Nephron (organoid): Measurements from ENCODE around the gene RND1.

ENCODE experiments used
- H3K27ac Mint-ChIP-seq, 3 experiments: 2 replicates each; pipeline ENCODE4 v1.8.0; 2020; ENCODE audit warnings: mixed read lengths in 3 of 3, mild to moderate bottlenecking in 2 of 3, moderate library complexity in 1 of 3
- H3K27me3 Mint-ChIP-seq: 2 replicates; pipeline ENCODE4 v1.8.0; 2021; ENCODE audit warnings: low read depth, mild to moderate bottlenecking, moderate library complexity, mixed read lengths
- H3K36me3 Mint-ChIP-seq: 2 replicates; pipeline ENCODE4 v1.8.0; 2020; ENCODE audit warnings: low read depth, mixed read lengths
- H3K4me1 Mint-ChIP-seq: 2 replicates; pipeline ENCODE4 v1.8.0; 2020; ENCODE audit warnings: mixed read lengths
- H3K4me3 Mint-ChIP-seq, 3 experiments: 2 replicates each; pipeline ENCODE4 v1.8.0; 2020; ENCODE audit warnings: mild to moderate bottlenecking in 3 of 3, mixed read lengths in 3 of 3, moderate library complexity in 2 of 3
- H3K9me3 Mint-ChIP-seq: 2 replicates; pipeline ENCODE4 v1.8.0; 2020; ENCODE audit warnings: mixed read lengths
- TF ChIP-seq, protein P1 (sequence below), 3 experiments: fragments of 200-600 bp; sonication (generic); IDR thresholded peaks; one replicate each; pipeline ENCODE4 v1.5.0; 2021; ENCODE audit warnings: antibody characterized with exemption in 3 of 3; ENCODE audit not compliant: unreplicated experiment in 3 of 3

Gene RND1

DNA sequence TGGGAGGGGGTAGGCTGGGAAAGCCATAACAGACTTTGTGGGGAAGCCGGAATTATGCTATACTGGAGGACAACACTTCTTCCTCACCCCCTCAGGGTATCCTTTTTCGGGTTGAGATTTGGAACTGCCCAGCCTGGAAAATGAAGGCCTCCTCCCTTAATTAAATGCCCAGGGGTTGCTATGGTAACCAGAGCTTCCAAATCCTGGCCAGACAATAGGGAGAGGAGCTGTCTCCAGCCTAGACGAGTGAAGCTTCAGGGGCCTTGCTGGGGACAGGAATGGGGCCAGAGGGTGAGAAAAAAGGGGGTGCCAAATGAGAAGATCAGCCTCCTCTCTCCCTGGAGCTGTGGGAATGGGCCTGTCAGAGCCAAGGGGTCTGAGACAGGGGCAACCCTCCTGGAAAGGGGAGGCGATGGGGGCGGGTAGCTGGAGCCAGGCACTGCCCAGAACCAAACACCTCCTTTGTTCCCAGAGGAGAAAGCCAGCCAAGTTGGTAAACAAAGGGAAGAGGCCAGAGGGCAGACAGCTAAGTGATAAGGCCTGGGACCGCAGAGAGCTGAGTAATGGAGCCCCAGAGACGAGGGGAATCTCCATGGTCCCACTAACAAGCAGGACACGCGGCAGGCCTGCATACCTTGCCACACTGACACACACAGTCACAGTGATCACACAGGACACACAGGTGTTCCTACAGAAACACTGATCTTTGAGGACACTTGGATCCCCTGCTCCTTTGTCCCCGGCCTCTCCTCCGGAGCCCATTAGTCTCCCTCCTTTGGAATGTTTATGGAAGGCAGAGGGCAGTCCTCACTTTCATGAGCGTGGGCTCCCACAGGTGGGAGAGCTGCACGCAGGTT, 17.9 kb upstream of the RND1 start:
- no peaks in the 10 kb centered on the region for H3K36me3 Mint-ChIP-seq
- peak overlapping the region; percentile 62 to 94 (median 80) for H3K27ac Mint-ChIP-seq
- H3K9me3 Mint-ChIP-seq = no peaks in the 10 kb centered on the region
- H3K4me1 Mint-ChIP-seq = peaks cover 33% of the 10 kb centered on the region
- peaks cover 6% of the 10 kb centered on the region for H3K27me3 Mint-ChIP-seq
- peak overlapping the region in 2 of 3 experiments; percentile 16 to 30 for H3K4me3 Mint-ChIP-seq
- TF ChIP-seq, protein P1, sequence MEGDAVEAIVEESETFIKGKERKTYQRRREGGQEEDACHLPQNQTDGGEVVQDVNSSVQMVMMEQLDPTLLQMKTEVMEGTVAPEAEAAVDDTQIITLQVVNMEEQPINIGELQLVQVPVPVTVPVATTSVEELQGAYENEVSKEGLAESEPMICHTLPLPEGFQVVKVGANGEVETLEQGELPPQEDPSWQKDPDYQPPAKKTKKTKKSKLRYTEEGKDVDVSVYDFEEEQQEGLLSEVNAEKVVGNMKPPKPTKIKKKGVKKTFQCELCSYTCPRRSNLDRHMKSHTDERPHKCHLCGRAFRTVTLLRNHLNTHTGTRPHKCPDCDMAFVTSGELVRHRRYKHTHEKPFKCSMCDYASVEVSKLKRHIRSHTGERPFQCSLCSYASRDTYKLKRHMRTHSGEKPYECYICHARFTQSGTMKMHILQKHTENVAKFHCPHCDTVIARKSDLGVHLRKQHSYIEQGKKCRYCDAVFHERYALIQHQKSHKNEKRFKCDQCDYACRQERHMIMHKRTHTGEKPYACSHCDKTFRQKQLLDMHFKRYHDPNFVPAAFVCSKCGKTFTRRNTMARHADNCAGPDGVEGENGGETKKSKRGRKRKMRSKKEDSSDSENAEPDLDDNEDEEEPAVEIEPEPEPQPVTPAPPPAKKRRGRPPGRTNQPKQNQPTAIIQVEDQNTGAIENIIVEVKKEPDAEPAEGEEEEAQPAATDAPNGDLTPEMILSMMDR (IDR thresholded peaks at IDR 0.05; ENCODE audit: unreplicated experiment in 3 of 3) = no peak

DNA sequence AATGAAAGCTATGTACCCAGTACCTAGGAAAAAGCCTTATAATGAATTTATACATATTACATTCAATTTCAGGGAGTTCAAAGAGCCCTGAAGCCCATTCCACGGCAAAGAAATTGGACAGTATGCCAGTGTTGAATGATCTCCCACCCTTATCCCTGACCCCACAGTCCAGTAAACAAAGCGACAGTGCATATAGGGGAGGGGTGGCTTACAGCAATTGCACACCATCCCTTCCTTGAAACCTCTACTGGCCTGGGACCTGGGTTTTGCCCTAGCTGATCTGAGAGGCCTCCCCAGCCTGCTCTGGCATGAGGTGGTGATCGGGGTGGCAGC, 17.3 kb upstream of the RND1 start:
- peak overlapping the region; percentile 62 to 94 (median 75) for H3K27ac Mint-ChIP-seq
- TF ChIP-seq, protein P1 (IDR thresholded peaks at IDR 0.05; ENCODE audit: unreplicated experiment in 3 of 3) = no peak
- no peaks in the 10 kb centered on the region for H3K36me3 Mint-ChIP-seq
- peaks cover 33% of the 10 kb centered on the region for H3K4me1 Mint-ChIP-seq
- peaks cover 11% of the 10 kb centered on the region for H3K27me3 Mint-ChIP-seq
- H3K9me3 Mint-ChIP-seq = no peaks in the 10 kb centered on the region
- H3K4me3 Mint-ChIP-seq = peak overlapping the region in 2 of 3 experiments; percentile 16 to 30

DNA sequence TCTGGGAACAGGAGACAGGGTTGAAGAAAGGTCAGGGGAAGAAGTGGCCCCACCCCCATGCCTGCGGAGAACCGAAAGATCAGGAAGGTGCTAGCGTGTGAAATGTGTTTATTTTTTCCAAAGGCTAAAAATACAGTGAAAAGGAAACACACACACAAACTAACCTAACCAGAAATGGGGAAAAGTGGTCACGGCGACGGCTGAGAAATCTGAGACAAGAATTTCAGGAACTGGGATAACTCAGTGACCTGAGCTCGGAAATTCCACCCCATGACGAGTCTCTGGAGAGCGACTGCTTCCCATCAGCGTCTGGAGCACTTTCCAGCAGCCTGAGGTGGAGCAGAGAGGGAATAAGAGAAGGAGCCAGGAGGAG, 16.6 kb upstream of the RND1 start:
- peak overlapping the region; percentile 53 to 64 (median 62) for H3K4me3 Mint-ChIP-seq
- H3K4me1 Mint-ChIP-seq = peaks cover 34% of the 10 kb centered on the region
- no peaks in the 10 kb centered on the region for H3K9me3 Mint-ChIP-seq
- H3K27me3 Mint-ChIP-seq = peaks cover 11% of the 10 kb centered on the region
- TF ChIP-seq, protein P1 (IDR thresholded peaks at IDR 0.05; ENCODE audit: unreplicated experiment in 3 of 3) = no peak
- peak overlapping the region; percentile 62 to 94 (median 92) for H3K27ac Mint-ChIP-seq
- H3K36me3 Mint-ChIP-seq = no peaks in the 10 kb centered on the region

DNA sequence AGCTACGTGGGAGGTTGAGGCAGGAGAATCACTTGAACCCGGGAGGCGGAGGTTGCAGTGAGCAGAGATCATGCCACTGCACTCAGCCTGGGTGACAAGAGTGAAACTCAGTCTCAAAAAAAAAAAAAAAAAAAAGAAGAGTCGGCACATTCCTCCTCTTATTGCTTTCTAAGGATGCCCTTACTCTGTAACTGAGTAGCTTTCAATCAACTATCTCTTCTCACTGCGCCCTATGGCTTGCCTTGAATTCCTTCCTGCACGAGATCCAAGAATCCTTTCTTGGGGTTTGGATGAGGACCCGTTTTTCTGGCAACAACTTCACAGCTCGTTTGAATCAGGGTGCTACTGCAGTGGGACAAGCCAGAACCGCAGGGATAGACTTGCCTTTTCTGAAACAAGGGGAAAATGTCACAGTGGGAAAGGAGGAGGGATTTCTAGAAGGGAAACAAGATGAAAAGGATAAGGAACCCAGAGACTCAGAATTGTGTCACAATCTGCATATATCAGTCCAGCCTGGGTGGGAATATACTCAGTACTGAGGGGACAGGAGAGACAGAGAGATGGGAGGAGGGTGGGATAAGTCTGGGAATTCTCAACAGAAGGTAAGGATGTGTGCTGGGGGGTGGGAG, 16.1 kb upstream of the RND1 start:
- Mint-ChIP-seq H3K27ac (peak overlapping the region; percentile 62 to 94 (median 92)), H3K4me3 (peak overlapping the region; percentile 53 to 64 (median 62)), H3K4me1 (peaks cover 38% of the 10 kb centered on the region), H3K27me3 (peaks cover 11% of the 10 kb centered on the region), H3K36me3 (no peaks in the 10 kb centered on the region), H3K9me3 (no peaks in the 10 kb centered on the region)
- TF ChIP-seq, protein P1 (IDR thresholded peaks at IDR 0.05; ENCODE audit: unreplicated experiment in 3 of 3) = no peak

DNA sequence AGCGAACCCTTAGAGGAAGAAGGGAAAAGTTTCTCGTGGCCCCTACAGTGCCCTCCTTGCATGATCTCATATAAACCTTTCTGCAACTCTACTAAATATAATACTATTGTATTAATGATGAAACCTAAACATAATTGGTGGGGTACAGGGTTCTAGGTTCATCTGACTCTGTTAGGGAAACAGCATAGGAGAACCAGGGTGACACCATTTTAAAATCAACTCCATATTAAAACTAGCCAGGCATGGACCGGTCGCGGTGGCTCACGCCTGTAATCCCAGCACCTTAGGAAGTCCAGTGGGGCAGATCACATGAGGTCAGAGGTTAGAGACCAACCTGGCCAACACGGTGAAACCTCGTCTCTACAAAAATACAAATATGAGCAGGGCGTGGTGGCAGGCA, 15.0 kb upstream of the RND1 start:
- Mint-ChIP-seq H3K9me3 (no peaks in the 10 kb centered on the region), H3K4me1 (peaks cover 44% of the 10 kb centered on the region), H3K36me3 (no peaks in the 10 kb centered on the region), H3K4me3 (no peak overlapping the region), H3K27ac (peak overlapping the region in 2 of 3 experiments; percentile 1 to 37), H3K27me3 (peaks cover 11% of the 10 kb centered on the region)
- TF ChIP-seq, protein P1 (IDR thresholded peaks at IDR 0.05; ENCODE audit: unreplicated experiment in 3 of 3) = no peak
